Right cardiac atrium (tissue), 5 donors: ENCODE data around the gene SLC32A1. TPM values are rescaled to one million over a fixed set of nuclear protein-coding genes. Genes with fewer than 3 reads are reported as not detected.

Source experiments
- ATAC-seq, 2 donors: fragments of 200-7000 bp; cut with Tn5 transposase; one replicate each; pipeline versions ENCODE4 v1.8.0 to v1.9.1; 2020; ENCODE audit warnings: moderate library complexity in 2 of 2, mild to moderate bottlenecking in 1 of 2
- DNase-seq, 3 donors: peaks; one replicate each; pipeline ENCODE4 v3.0.0-alpha.2; 2020
- H3K27ac ChIP-seq: one replicate; pipeline ENCODE4 v1.5.1; 2013; ENCODE audit warnings: mild to moderate bottlenecking, low read length, control low read depth, moderate library complexity
- H3K27me3 ChIP-seq: one replicate; pipeline ENCODE4 v1.6.1; 2013; ENCODE audit not compliant: control insufficient read depth, insufficient read depth
- H3K4me1 ChIP-seq: one replicate; pipeline ENCODE4 v1.6.1; 2013; ENCODE audit warnings: low read length; ENCODE audit not compliant: control insufficient read depth, insufficient read depth
- H3K4me3 ChIP-seq: one replicate; pipeline ENCODE4 v1.5.1; 2013; ENCODE audit warnings: low read length, control low read depth
- H3K9me3 ChIP-seq: one replicate; pipeline ENCODE4 v1.6.1; 2013; ENCODE audit warnings: low read length; ENCODE audit not compliant: control insufficient read depth
- WGBS: extraction: QIAGEN DNeasy Blood & Tissue Kit; methylation state at CpG from one replicate; pipeline ENCODE4 v1.1.7; 2013; 5-methylcytosine and 5-hydroxymethylcytosine counted together
- intact Hi-C, 4 donors: fragments of 100-400 bp; cut with DNase I; formaldehyde crosslinking; loops; one replicate each; pipeline versions ENCODE4 v1.11.0 to v1.14.0; 2022 to 2023
- polyA plus RNA-seq: library from polyadenylated mRNA; stranded (reverse); fragments of 200-250 nt; gene quantifications from one replicate; pipeline ENCODE4 v1.2.3, GENCODE V29; 2013
- total RNA-seq, 4 donors: library from RNA; stranded (reverse); fragmentation: NEBNext Ultra II Directional; extraction: Animal tissue kit (Norgen Biotek cat#: 25700); gene quantifications; one replicate each; pipeline ENCODE4 v1.2.1, GENCODE V29; 2021
- donor health status: healthy with polysubstance abuse.
- donor health status: DM: no; HTN: yes; CAD: no.
- donor health status: DM: no; HTN: no; CAD: no.
- donor health status: DM: no; HTN: yes; CAD: no; lungs with severe emphysema.
- donor health status: DM: yes; HTN: yes; CAD: no.

Gene SLC32A1
- total and polyA plus RNA-seq, 5 donors: not detected

DNA sequence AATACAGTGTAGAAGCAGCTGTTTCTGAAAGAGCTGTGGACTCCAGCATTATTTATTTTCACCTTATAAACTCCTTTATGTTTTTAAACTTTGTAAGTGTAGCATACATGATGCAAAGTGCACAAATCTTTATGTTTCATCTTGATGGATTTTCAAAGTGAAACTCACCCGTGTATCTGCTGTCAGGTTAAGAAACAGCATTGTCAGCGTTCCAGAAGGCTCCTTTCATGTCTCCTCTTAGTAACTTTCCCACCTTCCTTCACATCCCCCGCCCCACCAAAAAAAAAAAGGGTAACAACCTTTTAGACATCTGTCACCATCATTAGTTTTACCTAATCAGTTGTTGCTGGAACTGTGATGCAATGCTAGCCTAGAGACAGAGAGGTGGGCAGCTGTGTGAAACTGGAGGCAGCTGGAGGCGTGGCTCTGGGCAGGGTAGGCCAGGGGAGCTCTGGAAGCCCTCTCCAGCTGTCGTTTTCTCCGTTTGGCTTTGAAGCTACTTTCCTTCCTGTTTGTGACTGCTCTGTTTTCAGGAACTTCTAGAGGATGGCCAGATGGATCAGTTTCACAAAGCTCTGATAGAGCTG, 31.1 kb downstream of the SLC32A1 start:
- WGBS: 66% methylated on average over 6 of the region's 6 CpGs
- intact Hi-C loops: no loop called here
- Histone ChIP-seq H3K9me3 (no peaks in the 10 kb centered on the region), H3K4me1 (no peaks in the 10 kb centered on the region), H3K4me3 (no peak overlapping the region), H3K27me3 (no peaks in the 10 kb centered on the region), H3K27ac (no peak overlapping the region)
- ATAC-seq (no peak), DNase-seq (no peak)

DNA sequence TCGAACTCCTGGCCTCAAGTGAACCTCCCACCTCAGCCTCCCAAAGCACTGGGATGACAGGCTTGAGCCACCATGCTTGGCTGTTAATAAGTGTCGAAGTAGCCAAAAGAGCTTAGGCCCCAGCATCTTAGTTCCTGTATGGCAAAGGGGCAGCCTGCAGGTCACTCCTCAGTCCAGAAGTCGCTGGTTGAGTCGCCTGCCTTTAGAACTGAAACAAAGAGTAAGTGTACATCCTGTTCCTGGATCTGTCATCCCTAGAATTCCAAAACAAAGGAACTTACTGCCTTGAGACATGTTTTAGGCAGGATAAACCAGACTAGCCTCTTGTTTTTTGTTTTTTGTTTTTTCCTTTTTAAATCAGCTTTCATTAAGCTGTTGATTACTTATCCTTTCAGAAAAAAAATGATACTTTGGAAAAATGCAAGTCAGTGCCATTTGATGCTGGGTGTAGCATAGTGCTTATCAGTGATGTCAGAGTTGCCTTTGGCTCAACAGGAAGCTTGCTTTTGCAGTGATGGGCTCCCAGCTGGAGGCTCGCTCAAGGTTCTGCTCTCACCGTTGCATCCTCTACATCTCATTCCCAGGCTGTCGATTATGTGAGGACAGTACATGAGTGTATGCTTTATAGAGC, 33.0 kb downstream of the SLC32A1 start:
- Histone ChIP-seq H3K4me3 (no peak overlapping the region), H3K9me3 (no peaks in the 10 kb centered on the region), H3K27me3 (no peaks in the 10 kb centered on the region), H3K4me1 (no peaks in the 10 kb centered on the region), H3K27ac (peak overlapping the region; percentile 48)
- ATAC-seq (peak; percentile 61 to 91), DNase-seq (no peak)
- intact Hi-C loops: no loop called here
- 62% methylated on average over 7 of the region's 7 CpGs for WGBS

DNA sequence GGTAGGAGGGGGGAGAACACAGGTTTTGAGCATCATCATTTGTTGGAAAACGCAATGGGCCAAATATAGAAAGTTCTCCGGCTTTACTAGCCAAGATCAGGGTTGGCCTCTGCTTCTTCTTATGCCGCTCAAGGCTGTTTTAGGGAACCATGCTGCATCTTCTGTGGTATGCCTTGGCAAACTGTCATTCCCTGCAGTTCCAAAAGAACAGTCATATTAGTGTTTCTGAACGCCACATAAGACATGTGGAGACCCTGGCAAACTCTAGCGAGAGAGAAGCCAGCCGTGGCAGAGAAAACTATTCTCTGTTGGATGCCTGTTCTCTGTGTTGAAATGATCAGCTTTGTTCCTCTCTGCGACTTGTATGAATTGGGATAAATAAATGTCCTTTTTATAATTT, 34.8 kb downstream of the SLC32A1 start:
- no peak for ATAC-seq
- no peaks in the 10 kb centered on the region for H3K27me3 ChIP-seq
- WGBS: 89% methylated on average over 7 of the region's 7 CpGs
- intact Hi-C loops: no loop called here
- H3K9me3 ChIP-seq: no peaks in the 10 kb centered on the region
- no peak for DNase-seq
- H3K27ac ChIP-seq: no peak overlapping the region
- H3K4me1 ChIP-seq: no peaks in the 10 kb centered on the region
- no peak overlapping the region for H3K4me3 ChIP-seq

DNA sequence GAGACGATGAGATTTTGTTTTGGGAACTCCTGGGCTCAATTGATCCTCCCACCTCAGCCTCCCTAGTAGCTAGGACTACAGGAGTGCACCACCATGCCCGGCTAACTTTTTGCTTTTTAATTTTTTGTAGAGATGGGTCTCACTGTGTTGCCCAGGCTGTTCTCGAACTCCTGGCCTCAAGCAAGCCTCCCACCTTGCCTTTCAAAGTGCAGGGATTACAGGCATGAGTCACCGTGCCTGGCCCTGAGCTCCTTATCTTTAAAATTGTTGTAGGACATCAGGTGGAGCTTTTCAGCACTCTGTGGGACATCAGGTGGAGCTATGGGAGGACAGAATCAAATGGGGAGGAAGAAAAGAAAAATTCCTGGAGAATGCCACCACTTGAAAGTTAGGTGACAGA, 36.7 kb downstream of the SLC32A1 start:
- no peak overlapping the region for H3K4me3 ChIP-seq
- H3K4me1 ChIP-seq: no peaks in the 10 kb centered on the region
- H3K9me3 ChIP-seq: no peaks in the 10 kb centered on the region
- DNase-seq (no peak), ATAC-seq (no peak)
- H3K27me3 ChIP-seq: no peaks in the 10 kb centered on the region
- WGBS: 89% methylated on average over 4 of the region's 4 CpGs
- no peak overlapping the region for H3K27ac ChIP-seq
- intact Hi-C loops: no loop called here

DNA sequence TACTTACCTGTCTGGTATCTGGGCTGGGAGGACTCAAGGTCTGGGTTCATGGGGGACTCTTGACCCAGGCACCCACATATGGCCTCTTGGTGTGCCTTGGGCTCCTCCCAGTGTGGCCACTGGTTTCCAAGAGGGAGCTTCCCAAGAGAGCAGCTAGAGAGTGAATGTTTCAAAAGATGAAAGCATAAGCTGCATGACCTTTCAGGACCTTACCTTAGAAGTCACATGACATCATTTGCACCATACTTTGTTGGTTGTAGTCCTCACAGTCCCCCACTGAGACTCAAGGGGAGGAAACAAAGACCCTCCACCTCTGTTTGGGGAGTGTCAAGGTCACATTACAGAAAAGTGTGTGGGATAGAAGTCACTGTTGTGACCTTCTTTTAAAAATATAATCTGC, 37.9 kb downstream of the SLC32A1 start:
- Histone ChIP-seq H3K4me1 (no peaks in the 10 kb centered on the region), H3K9me3 (no peaks in the 10 kb centered on the region), H3K27ac (no peak overlapping the region), H3K27me3 (no peaks in the 10 kb centered on the region), H3K4me3 (no peak overlapping the region)
- DNase-seq (no peak), ATAC-seq (no peak)
- intact Hi-C loops: no loop called here

DNA sequence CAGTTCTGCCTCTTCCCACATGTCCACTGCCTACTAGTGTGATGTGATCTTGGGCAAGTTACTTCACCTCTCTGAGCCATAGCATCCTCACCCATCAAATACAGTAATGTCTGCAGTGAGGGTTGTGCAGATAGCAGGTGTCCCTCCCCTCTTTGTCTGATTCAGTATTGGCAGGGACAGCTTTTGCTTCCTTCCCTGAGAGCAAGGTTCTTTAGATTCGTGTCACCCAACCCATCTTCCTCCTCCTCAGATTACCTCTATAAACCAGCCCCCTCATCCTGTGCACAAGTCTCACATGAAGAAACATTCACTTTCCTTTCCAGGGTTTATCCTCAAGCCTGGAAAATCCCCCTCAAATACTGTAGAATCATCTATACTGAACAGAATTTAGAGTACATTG, 39.3 kb downstream of the SLC32A1 start:
- Histone ChIP-seq H3K27me3 (no peaks in the 10 kb centered on the region), H3K4me3 (no peak overlapping the region), H3K9me3 (no peaks in the 10 kb centered on the region), H3K4me1 (no peaks in the 10 kb centered on the region), H3K27ac (no peak overlapping the region)
- WGBS: 70% methylated on average over 1 of the region's 1 CpG
- DNase-seq (no peak), ATAC-seq (no peak)
- intact Hi-C loops: no loop called here

DNA sequence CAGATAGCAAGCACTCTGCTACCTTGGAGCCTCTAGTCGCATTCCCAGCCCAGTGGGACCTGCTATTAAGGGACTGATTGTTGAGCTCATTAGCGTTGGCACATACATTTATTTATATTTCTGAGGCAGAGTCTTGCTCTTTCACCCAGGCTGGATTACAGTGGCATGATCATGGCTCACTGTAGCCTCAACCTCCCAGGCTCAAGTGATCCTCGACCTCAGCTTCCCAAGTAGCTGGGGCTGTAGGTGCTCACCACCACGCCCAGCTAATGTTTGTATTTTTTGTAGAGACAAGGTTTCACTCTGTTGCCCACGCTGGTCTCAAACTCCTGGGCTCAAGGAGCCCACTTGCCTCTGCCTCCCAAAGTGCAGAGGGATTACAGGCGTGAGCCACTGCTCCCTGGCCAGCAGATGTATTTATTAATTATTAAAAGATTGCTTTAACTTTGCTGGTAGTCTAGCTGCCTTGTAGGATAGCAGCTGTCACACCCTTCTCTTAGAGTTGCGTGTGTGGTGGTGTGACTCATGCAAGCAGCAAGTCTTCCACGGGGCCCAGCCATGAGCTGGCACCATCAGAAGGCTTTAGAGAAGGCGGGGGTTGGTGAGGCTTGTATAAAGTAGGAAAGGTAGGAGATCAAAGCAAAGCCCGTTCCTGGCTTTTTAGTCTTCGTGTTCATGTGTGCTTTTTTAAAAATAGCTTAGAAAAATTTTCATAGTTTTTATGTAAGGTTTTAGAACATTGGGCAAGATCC, 40.5 kb downstream of the SLC32A1 start:
- WGBS: 88% methylated on average over 11 of the region's 11 CpGs
- H3K9me3 ChIP-seq: no peaks in the 10 kb centered on the region
- intact Hi-C loops: no loop called here
- no peaks in the 10 kb centered on the region for H3K4me1 ChIP-seq
- no peak overlapping the region for H3K27ac ChIP-seq
- DNase-seq (no peak), ATAC-seq (peak in 1 of 2 donors; percentile 57)
- no peaks in the 10 kb centered on the region for H3K27me3 ChIP-seq
- no peak overlapping the region for H3K4me3 ChIP-seq

DNA sequence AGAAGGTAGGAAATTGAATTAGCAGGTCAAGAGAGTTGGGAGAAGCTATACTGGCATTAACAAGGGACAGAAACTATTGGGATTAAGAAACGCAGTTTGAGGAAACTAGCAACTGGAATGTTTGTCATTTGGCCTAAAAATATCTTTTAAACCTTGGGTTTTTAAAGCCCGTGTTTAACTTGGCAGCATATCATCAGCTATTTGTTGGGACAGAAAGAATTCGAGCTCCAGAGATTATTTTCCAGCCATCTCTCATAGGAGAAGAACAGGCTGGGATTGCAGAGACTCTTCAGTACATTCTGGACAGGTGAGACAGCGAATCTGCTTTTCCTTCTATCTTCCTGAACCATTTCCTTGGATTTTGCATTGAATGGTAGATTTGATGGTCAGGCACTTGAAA, 41.8 kb downstream of the SLC32A1 start:
- no peak for DNase-seq
- no peaks in the 10 kb centered on the region for H3K27me3 ChIP-seq
- WGBS: 55% methylated on average over 4 of the region's 4 CpGs
- no peaks in the 10 kb centered on the region for H3K9me3 ChIP-seq
- H3K27ac ChIP-seq: no peak overlapping the region
- no peak for ATAC-seq
- intact Hi-C loops: no loop called here
- no peaks in the 10 kb centered on the region for H3K4me1 ChIP-seq
- no peak overlapping the region for H3K4me3 ChIP-seq

DNA sequence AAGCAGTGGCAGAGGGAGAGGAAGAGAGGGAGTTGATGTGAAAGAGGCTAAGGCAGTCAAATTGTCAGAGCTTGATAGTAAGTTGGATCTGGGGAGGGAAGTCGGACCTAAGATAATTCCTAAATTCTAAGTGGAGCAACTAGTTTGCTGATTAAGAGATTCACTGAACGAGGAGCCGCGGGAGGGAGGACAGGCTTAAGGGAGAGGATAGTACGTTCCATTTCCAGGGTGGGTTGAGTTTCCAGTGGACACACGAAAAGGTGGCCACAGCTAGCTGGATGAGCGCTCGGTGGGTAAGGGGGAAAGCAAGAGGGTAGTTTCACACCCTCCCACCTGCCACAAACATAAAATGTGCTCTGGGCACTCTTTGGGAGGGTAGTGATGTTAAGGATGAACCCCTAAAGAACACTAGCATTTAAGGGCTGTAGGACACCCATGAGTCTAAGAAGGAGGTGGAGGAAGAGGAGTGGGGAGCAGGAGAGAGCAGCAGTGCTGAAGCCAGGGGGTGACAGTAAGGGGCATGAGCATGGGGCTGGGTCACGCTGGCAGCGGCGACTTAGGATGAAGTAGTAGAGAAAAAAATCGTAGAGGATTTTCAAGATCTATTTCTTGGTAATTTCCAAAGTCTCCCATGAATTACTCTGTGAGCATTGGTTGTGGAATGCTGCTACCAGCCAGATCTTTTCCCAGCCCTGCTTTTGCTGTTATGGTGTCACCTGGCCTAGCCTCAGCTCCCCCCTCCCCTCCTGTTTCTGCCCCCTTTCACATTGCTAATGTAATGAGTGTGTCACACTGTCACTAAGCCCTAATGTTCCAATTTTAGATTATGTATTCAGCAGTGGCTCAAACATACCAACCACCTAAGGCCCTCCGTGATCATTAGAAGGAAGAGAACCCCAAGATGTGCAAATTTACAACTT, 45.4 kb downstream of the SLC32A1 start:
- ATAC-seq (no peak), DNase-seq (no peak)
- no peaks in the 10 kb centered on the region for H3K27me3 ChIP-seq
- H3K9me3 ChIP-seq: no peaks in the 10 kb centered on the region
- intact Hi-C loops: no loop called here
- WGBS: 94% methylated on average over 13 of the region's 13 CpGs
- H3K4me3 ChIP-seq: no peak overlapping the region
- H3K27ac ChIP-seq: no peak overlapping the region
- H3K4me1 ChIP-seq: no peaks in the 10 kb centered on the region

DNA sequence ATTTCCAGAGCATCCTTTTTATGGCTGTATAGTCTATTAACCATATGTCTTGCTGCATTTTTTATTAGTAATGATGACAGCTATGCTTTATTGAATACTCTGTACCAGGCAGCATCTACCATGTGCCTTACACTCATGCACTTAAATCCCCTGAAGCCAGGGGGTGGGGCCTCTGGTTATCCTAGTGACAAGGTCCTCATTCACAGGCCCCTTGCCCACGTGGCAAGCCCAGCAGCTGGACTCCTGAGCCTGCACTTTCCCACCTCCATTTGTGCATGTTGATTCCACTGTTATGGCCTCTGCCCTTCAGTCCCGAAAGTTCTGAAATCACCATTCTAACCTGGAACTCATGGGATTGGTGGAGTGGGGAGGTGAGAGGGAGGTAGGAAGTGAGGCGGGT, 46.3 kb downstream of the SLC32A1 start:
- DNase-seq (no peak), ATAC-seq (no peak)
- no peak overlapping the region for H3K4me3 ChIP-seq
- WGBS: 90% methylated on average over 3 of the region's 3 CpGs
- H3K27ac ChIP-seq: no peak overlapping the region
- H3K9me3 ChIP-seq: no peaks in the 10 kb centered on the region
- intact Hi-C loops: no loop called here
- H3K27me3 ChIP-seq: no peaks in the 10 kb centered on the region
- H3K4me1 ChIP-seq: no peaks in the 10 kb centered on the region

DNA sequence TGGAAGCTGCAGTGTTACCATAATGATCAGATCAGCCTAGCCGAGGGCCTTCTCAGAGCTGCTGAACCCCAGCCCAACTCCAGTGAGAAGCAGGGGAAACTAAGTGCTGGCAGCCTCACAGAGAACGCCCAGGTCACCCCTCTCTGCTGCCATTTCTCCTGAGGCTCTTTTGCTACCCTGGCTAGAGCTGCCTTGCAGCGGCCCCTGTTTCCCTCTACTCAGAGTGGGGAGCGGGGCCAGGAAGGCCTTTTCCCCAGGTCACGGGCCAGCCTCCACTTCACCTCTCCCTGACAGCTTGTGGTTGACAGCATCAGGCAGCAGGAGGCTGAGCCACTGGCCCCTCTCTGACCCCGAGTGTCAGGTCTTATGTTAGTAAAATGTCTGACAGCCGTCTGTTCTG, 46.7 kb downstream of the SLC32A1 start:
- DNase-seq: no peak
- Histone ChIP-seq H3K4me1 (no peaks in the 10 kb centered on the region), H3K27me3 (no peaks in the 10 kb centered on the region), H3K9me3 (no peaks in the 10 kb centered on the region), H3K27ac (no peak overlapping the region), H3K4me3 (no peak overlapping the region)
- intact Hi-C loops: no loop called here
- WGBS: 84% methylated on average over 7 of the region's 7 CpGs
- ATAC-seq: no peak
